ENCODE results near the gene SLC9A7.

The SLC9A7 gene

DNA sequence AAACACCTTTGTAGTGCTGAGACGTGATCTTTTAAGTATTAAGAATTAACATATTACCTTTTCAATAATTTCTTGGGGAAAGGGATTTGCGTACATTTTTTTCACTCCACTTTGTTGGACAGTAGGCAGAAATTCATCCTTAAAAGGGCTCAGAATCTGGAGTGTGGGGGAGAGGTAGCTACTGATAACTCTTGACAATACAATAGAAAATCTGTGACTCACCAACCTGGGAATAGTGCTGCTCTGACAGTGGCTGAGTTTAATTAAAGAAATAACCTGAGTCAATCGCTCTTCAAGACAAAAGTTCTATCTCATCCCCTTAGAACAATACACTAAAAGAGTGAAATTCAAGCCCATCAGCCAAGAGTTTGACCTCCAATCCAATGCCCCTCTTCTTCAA lies 60.2 kb downstream of the SLC9A7 start:
- no peak for DNase-seq

DNA sequence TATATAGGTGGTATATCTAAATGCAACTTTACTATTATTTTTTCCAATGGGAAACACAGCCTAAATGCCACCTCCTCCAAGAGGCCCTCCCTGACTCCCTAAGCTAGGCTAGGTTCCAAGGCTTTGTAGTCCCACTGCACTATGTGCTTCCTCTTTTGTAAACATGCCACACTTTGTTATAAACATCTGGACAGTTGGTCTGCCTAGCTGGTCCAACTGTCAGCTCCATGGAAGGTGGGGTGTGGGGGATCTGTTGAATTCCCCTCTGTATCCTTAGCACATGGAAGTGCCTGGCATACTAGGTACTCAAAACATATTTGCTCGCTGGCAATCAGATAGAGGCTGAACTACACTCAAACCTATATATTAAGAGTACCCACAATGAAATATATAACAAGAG lies 63.4 kb downstream of the SLC9A7 start:
- no peak for DNase-seq

DNA sequence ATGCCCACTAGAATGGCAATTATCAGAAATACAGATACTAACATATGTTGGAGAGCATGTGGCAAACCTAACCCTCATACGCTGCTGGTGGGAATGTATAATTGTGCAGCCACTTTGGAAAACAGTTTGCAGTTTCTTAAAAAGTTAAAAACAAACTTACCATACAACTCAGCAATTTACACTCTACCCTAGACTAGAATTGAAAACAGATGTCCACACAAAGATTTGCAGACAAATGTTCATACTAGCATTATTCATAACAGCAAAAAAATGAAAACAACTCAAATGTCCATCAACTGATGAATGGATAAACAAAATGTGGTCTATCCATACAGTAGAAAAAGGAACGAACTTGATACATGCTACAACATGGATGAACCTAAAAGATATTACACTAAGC lies 64.4 kb downstream of the SLC9A7 start:
- no peak for DNase-seq

DNA sequence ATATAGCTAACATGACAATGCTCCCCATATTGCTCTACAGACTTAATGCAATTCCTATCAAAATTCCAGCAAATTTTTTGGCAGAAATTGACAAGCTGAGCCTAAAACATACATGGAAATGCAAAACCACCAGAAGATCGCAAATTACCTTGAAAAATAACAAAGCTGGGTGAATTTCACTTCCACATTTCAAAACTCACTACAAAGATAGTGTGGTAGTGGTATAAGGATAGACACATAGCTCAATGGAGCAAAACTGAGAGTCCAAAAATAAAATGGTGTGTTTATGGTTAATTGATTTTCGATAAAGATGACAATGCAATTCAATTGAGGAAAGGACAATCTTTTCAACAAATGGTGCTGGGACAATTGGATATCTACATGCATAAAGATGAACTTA lies 65.8 kb downstream of the SLC9A7 start:
- no peak for DNase-seq

DNA sequence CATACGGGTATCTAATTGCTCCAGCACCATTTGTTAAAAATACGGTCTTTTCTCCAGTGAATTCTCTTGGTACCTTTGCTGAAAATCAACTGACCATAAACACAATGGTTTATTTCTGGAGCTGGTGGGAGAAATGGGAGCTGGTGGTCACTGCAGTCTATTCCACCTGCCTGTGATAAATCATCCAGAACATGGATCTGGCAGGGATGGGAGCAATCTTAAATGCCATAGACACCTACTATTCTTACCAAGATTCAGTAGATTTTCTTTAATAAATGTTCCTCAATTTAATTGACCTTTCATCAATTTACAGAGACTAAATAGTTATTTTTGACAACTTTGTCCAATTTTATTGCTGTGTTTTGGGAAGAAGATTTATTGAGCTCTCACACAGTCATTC lies 68.1 kb downstream of the SLC9A7 start:
- DNase-seq, result no peak

DNA sequence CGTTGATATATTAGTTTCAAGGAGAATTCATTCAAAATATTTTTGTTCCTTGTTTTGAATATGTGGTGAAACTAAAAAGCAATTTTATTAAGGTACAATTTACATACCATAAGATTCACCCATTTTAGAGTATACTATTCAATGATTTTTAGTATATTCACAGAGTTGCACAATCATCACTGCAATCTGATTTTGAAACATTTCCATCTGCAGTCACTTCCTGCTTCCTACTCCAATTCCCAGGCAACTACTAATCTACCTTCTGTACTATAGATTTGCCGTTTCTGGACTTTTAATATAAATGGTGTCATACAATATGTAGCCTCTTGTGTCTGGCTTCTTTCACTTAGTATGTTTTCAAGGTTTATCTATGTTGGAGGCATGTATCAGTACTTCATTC lies 71.3 kb downstream of the SLC9A7 start:
- DNase-seq, result no peak

DNA sequence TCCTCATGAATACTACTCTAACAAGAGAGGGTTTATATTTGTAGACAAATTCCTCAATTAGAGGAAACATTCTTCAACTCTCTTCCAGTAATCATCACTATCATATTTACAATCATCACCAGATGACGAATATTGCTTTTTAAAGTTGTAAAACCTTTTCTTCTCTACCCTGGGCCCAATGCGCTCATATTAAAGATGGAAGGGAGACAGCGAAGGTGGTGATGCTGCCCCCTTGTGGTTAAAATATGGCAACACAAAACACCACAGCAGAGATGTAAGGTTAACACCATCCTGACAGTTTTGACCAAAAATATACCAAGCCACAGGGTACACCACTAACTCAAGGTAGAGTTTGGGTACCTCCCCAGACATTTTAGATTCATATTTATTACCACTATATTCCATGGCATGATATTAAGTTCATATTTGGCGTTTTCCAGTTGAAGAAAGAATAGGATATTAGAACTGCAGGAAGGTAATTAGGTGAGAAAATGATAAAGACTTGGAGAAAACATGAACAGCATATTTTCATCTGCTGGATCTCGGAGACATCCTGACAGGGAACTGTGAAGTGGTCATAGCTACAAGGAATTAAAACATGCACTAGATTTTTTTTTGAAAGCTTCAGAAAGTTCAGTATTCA lies 72.8 kb downstream of the SLC9A7 start:
- no peak for DNase-seq

DNA sequence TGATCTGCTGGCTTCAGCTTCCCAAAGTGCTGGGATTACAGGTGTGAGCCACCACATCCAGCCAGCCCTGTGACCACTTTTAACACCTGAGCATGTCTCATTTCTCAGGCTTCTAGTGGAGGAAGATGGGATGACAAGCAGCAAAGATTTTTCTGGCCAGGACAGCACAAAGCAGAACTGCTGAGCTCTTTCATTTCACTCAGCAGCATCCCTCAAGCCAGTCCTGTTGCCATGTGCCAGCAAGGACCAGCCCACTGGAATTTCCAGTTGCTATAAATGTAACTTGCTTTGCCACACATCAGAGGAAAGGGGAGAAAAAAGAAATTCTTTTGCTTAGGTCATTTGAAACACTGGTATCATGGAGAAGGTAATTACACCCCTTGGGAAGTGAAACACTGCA lies 75.9 kb downstream of the SLC9A7 start:
- no peak for DNase-seq

DNA sequence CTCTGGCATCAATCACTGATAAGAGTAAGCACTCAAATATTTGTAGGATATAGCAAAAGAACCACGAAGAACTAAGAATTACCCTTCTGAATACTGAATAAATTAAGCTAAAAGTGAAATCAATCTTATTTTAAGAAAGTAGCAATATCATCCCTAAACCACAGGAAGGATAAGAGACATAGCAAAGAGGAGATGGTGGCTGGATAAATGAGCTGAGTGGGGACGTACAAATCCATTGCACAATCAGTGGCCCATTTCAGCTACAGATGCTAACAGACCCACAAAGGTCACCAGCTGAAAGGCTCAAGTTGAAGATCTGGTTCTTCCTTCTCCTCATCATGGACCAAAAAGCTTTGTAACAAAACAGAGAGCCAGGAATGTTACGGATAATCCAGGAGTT lies 77.1 kb downstream of the SLC9A7 start:
- DNase-seq, result no peak

DNA sequence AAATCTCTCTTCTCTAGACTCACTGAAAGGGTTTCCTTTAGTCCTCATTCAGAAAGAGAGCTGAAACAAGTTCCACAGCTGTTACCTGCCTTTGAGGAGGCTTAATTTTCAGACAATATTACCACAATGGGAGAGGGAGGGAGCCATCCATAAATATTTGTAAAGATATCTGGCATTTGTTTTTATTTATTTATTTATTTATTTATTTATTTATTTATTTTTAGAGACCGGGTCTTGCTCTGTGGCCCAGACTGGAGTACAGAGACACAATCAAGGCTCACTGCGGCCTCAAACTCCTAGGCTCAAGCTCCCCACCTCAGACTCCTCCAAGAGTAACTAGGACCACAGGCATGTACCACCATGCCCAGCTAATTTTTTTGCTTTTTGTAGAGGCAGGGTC lies 80.7 kb downstream of the SLC9A7 start:
- no peak for DNase-seq

DNA sequence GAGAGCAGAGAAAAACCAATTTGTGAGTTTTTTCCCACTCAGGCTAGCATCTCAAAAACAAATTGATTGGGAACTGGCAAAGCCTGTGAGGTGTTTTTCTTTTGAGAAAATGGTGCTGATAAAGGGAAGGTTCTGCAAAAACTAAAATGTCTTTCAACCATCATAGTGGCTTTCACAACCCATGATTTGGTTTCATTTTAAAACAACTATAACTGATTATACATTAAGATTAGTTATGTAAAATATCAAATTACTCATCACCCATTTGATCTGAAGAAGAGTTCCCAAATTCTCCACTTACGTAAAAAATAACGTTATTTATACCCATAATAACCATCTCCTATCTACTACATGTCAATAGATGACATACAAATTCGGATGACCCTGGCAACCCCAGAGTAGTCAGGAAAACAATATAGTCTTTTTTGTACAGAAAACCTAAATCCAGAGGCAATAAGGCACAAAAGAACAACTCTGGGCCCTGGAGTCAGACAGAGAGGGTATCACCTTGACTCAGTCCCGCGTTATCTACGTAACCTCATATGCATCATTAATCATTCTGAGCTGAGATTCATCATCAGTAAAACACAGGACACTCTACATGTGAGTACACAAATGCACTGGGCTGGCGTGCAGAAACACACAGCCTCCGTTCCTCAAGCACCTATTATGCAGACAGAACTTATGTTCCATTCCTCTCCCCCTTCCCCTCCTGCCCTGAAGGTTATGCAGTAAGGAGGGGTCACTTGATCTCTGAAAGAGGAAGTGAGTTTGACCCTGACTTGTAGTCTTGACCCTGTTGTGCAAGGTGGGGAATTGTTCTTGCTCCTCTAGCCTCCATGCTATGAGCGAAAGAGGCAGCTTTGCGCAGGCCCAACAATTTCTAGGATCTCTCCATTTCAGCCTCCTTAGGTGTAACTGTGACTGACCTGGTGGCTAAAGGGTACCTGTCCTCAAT lies 82.2 kb downstream of the SLC9A7 start:
- no peak for DNase-seq

DNA sequence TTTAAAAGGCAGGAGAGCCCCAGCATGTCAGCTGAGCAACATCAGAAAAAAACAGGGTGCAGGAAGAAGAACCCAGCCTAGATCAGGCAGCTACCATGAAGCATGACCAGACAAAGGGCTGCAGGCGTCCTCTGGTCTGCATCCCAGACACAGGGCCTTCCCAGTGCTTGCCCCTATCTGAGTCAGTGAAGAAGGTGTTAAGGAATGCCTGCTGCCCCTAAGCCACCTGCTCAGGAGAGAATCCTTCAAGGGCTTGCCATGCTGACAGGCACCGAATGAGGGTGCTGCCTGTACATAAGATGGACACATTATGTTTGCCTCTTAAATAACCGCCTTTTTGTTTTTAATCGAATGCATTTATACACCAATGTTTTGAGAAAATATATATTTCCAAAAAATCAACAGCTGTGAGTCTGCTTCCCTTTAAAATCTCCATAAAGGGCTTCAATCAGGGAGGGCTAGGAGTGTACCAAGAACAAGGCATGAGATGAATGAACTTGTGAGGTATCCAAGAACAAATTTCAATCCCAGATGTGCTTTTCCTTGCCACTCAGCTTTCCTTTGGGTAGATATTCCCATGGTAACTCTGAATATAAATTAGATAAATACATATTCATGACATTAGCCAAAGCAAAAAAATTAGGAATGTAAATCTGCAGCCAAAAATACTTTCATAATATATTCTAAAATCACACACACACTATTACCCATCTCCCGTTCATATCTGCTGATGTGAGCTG lies 85.1 kb downstream of the SLC9A7 start:
- no peak for DNase-seq

DNA sequence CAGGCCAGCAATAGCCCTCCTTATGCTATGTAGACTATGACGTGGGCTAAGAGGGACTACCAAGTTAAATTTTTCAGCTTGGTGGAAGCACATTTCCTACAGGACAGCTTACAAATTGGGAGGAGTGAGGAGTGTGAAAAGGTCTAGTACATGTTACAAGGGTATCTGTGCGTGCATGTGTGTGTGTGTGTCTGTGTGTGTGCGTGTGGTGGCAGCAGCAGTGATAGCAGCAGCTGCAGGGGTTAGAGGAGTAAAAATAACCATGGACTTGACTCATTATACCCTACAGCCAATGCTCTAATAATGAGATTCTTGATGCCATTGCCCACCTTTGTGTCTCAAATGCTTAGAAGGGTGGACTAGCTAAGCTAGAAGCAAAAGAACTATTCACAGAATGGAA lies 88.6 kb downstream of the SLC9A7 start:
- DNase-seq, result no peak

DNA sequence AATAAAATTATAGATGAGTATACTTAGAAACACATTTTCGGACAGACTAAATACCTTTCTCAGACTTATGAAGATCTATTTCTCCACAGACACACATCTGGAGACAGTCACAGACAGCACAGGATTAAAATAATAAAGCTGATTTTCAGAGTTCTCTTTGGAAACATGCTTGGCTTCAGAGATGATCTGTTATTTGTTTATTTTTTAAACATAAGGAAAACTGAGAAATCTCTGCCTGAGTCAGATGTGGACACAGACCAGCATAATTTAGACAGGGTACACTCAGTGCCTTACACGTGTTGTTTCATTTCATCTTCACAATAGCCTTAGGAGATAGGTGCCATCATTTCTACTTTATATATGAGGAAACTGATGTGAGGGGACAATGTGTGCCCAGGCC lies 92.1 kb downstream of the SLC9A7 start:
- DNase-seq, result no peak

DNA sequence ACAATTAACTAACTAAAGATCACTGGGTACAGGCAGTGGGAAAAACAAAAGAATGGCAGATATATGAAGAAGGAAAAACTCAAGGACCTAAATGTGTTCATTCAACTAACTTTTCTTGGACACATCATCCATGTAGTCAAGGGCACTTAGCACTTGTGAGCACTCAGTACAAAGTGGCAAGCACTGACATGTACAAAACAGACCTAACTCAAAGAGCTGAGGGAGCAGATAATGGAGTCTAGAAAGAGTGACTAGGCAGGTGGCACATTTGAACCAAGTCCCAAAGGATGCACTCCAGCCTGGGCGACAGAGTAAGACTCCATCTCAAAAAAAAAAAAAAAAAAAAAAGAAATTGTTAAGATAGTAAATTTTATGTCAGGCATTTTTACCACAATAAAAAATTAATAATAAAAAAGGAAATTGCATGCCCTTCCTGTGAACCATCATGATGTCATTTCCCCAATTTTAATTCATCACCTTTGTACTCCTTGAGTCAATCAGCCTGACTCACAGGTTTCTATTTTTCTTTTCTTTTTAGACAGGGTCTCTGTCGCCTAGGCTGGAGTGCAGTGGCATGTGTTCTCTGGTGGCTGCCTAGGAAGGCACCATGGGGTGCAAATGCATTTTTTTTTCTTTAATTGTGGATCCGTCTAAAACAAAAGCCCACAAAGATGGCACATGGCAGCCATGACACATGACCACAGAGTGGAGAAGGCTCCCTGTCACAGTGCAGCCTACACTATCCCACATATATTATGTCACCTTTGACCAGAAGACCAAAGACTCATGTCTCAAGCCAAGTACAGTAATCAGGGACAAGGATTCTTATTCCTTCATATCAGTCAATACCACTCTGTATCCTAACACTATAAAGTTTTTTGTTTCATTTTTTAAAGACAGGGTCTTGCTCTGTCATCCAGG lies 93.4 kb downstream of the SLC9A7 start:
- no peak for DNase-seq

DNA sequence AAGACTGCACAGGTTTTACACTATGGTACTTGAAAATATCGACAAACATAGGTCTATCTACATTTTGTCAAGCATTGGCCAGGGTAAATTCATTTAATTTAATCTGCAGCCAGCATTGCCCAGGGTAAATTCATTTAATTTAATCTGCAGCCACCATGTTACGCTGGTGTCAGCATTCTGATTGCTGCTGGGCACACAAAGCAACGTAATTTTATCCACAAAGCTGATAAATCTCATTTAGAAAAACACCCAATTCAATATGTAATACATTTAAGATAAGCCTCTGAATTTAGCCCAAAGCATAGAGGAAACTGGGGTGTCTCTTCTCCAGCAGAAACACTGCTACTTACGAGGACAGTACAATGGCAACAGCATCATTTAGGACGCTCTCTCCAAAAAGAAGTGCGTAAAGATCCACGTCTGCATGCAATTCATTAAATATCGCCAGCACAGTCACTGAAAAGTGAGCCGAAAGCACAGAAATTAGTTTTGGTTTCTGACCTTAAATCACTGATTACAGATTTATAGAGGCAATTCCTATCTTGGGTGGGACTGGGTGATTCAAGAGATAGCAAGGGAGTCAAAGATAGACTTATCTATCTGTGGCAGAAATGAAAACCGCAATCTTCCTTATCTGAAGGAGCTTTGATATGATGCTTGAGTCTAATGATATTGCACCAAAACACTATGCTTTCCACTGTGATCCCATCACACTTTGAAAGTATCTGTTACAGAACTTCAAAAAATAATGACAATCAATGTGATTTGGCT lies 96.5 kb downstream of the SLC9A7 start:
- DNase-seq, result no peak

DNA sequence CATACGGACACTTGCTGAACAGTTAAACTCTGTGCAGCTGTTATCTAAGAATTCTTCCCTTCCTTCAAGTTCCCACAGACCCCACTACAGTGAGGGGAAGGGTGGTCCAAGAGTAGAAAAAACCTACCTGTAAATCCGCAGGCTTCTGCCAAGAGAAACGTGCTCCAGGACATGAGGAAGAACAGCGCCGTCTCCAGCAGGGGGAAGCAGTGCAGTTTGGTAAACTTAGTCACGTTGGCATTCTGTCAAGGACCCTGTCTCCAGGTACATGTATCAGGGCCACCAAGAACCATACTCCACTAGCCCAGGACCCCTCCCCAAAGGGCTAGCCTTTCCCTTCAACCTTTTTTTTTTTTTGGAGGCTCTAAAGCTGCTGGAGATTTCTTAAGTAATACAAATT lies 105.4 kb downstream of the SLC9A7 start:
- no peak for DNase-seq

DNA sequence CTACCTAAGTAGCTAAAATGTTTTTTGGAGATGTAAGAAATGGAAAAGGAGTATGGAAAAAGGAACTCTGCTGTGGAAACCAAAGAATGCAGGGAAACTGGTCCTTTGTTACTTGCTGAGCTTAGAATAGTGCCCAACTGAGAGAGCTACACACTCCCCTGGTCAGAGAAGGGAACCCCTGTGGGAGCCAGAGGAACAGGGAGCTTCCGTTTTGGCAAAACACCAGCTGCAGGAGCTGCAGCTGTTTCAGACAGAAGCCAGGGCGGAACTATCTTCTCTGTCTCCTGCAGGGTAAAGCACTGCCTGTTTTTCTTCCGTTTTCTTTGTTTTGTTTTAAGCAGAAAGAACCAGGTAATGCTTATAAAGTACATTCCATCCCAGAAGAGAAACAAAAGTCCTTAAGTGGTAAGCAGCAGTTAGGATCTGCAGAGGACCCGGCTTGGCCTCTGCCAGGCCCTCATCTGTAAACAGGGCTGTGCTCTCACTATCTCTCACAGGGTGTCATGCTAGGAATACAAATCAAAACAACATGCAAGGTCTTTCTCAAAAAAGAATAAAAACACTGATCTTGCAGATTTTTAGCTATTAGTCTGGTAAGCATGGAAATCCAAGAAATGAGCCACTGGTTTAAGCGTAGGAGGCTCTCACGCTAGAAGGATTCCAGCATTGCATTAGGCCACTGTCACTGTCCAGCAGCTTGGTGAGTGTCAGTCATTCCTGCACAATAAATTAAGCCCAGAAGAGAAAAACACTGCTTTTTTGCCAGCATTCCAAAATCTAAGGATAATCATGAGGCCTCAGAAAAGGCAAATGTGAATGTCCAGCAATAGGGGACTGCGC lies 109.3 kb downstream of the SLC9A7 start:
- DNase-seq, result no peak

DNA sequence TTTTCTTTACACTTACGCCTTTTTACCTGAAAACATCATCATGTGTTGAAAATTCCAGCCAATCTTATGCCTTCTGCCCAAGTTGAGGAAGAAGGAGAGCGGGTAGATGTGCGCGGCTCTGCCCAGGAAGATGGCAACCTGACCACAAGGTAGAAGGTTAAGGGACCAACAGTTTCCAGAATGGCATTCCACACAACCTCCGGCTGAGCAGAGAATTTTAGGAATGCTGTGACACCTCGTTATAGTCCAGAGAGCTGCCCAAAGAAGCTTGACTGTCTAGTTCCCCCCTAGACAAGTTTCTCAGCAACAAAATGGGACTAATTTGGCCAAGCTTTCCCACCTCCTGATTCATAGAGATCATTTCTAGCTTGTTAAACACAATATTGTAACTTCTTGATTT lies 110.3 kb downstream of the SLC9A7 start:
- no peak for DNase-seq

DNA sequence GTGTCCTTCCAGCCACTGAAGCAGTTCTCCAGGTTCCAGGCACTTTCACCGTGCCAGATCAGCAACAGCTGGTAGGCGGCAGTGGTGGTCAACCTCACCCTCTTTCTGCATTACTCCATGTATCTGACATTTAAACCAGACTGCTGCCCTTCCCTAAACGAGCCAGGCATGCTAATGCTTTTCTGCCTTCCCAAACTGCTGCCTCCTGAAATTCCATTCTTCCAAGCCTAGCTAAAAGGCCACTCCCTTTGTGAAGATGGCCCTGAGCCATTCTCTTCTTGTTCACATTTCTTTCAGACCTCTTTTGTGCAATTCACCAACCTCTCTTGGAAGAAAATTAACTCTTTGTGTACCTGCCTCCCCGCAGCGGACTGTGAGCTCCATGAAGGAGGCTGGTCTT lies 111.7 kb downstream of the SLC9A7 start:
- DNase-seq, result no peak

DNA sequence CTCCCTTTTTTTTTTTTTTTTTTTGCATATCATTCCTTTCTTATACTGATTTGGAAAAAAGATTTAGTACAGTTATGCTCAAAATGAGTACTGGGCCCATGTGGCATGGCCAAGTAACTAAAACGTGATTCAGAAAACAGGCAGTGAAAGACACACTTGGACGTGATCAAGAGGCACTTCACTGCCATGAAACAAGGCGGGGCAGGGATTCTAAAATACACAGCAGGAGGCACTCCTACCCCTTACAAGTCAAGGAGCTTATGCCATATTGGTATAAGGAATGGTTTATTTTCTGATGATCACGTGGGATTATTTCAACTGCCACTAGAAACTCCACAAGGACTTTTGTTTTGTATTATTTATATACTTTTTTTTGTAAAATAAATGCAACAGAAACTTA lies 113.3 kb downstream of the SLC9A7 start:
- no peak for DNase-seq

All from NCI-H2107 (cell line).